NCI-H2196 (cell line): ENCODE results near the gene EEF2K.

Experiments used
- DNase-seq: peaks from one replicate; lab custom pipeline; 2025; ENCODE audit not compliant: unreplicated experiment; lab: John Stamatoyannopoulos, UW

EEF2K gene

GRCh38 chr16:22240023-22240710, 34.1 kb downstream of the EEF2K start:
- DNase-seq = no peak

- DNase-seq = no peak
Observed at GRCh38 chr16:22250522-22250921, 44.4 kb downstream of the EEF2K start.

GRCh38 chr16:22252317-22252716, 46.2 kb downstream of the EEF2K start:
- no peak for DNase-seq

- no peak for DNase-seq
Observed at GRCh38 chr16:22253272-22253671, 47.2 kb downstream of the EEF2K start.

- DNase-seq = no peak
Observed at GRCh38 chr16:22255335-22255734, 49.3 kb downstream of the EEF2K start.

GRCh38 chr16:22257440-22257839, 51.4 kb downstream of the EEF2K start:
- no peak for DNase-seq

- no peak for DNase-seq
Observed at GRCh38 chr16:22260490-22260889, 54.4 kb downstream of the EEF2K start.

- no peak for DNase-seq
Observed at GRCh38 chr16:22262460-22262859, 56.4 kb downstream of the EEF2K start.

GRCh38 chr16:22264786-22265185, 58.7 kb downstream of the EEF2K start:
- no peak for DNase-seq

- no peak for DNase-seq
Observed at GRCh38 chr16:22265351-22265750, 59.3 kb downstream of the EEF2K start.

GRCh38 chr16:22266546-22266945, 60.5 kb downstream of the EEF2K start:
- no peak for DNase-seq

GRCh38 chr16:22267764-22268163, 61.7 kb downstream of the EEF2K start:
- DNase-seq = peak; percentile 20

GRCh38 chr16:22270525-22270924, 64.4 kb downstream of the EEF2K start:
- DNase-seq = no peak

GRCh38 chr16:22272870-22273650, 67.0 kb downstream of the EEF2K start:
- DNase-seq = no peak

GRCh38 chr16:22274916-22275315, 68.8 kb downstream of the EEF2K start:
- no peak for DNase-seq

GRCh38 chr16:22278441-22279230, 72.6 kb downstream of the EEF2K start:
- DNase-seq = no peak

GRCh38 chr16:22282254-22282892, 76.3 kb downstream of the EEF2K start:
- DNase-seq = no peak

GRCh38 chr16:22284637-22285036, 78.6 kb downstream of the EEF2K start:
- DNase-seq = no peak

GRCh38 chr16:22285080-22285479, 79.0 kb downstream of the EEF2K start:
- no peak for DNase-seq

GRCh38 chr16:22291020-22291419, 84.9 kb downstream of the EEF2K start:
- DNase-seq = no peak

GRCh38 chr16:22291860-22292318, 85.8 kb downstream of the EEF2K start:
- DNase-seq = no peak
